PC-9 (cell line): Measurements from ENCODE around the gene CDH18.

Experiments
- CTCF ChIP-seq: fragments of 200-600 bp; sonication (generic); conservative IDR thresholded peaks from 2 replicates; pipeline ENCODE4 v1.6.1; 2017; ENCODE audit warnings: mixed run types, antibody characterized with exemption, mild to moderate bottlenecking, moderate library complexity
- EZH2 ChIP-seq: fragments of 200-600 bp; sonication (generic); IDR thresholded peaks from 2 replicates; pipeline ENCODE4 v1.8.0; 2017; ENCODE audit warnings: antibody characterized with exemption, low read depth

DNA sequence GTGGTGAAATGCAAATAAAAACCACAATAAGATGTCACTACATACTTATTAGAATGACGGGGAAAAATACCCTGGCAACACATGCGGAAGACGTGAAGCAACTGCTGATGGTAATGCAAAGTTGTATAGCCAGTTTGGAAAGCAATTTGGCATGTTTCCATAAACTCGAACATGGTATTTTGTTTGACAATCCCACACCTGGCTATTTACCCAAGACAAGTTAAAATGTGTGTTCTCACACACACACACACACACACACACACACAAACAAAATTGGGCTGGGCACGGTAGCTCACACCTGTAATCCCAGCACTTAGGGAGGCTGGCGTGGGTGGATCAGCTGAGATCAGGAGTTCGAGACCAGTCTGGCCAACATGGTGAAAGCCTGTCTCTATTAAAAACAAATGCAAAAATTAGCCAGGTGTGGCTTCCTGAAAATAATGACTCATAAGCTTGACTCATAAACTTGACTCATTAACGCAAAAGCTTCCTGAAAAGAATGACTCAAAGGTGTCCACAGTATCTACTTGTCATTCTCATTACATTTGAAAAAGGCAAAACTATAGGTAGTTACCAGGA lies 456.5 kb downstream of the CDH18 start:
- TF ChIP-seq CTCF (no peak), EZH2 (no peak)
